ENCODE results near the gene KCNH1. TPM values are rescaled to one million over a fixed set of nuclear protein-coding genes. Genes with fewer than 3 reads are reported as not detected.

Gene KCNH1
- polyA plus RNA-seq, 1 of the 3 experiments (the other 2 are of a cell fraction), result 0.08 TPM

- Histone ChIP-seq H3F3A (replicated peaks; ENCODE audit: insufficient read depth) (no peaks in the 10 kb centered on the region), H3K9ac (no peak overlapping the region)
- CTCF ChIA-PET, result interaction anchor here (8.0 kb wide), 1 partner anchor 407 kb away, joined by 41 read pairs; the partner anchor contains the start of gene KCNH1
These were observed 406.2 kb downstream of the KCNH1 start for GRCh38 chr1:210727709-210728108.

GRCh38 chr1:210726621-210727020, 407.3 kb downstream of the KCNH1 start:
- CTCF ChIA-PET, result interaction anchor here (1.7 to 8.0 kb wide), 4 partner anchors 12 to 408 kb away, joined by 3 to 41 read pairs (median 10); partner anchors contain the start of gene KCNH1

More at GRCh38 chr1:210727709-210728108, 406.2 kb downstream of the KCNH1 start:
- no peak for DNase-seq
- POLR2A ChIA-PET, result no interaction called here
- Histone ChIP-seq H3K79me2 (ENCODE audit: insufficient read depth) (no peaks in the 10 kb centered on the region), H3K4me2 (no peak overlapping the region), H2AFZ (ENCODE audit: low read depth) (no peak overlapping the region), H3K4me3 (ENCODE audit: low read depth in 2 of 2, low read length in 1 of 2) (no peak overlapping the region), H3K27ac (ENCODE audit: low read depth in 2 of 2, low read length in 1 of 2) (no peak overlapping the region), H3K4me1 (ENCODE audit: control insufficient read depth in 1 of 2, insufficient read depth in 2 of 2, low read depth in 1 of 2, low read length in 1 of 2) (peaks cover 0 to 23% of the 10 kb centered on the region in 2 experiments; a peak in 2 of 4 replicates), H3K9me2 (no peaks in the 10 kb centered on the region), H4K20me1 (ENCODE audit: insufficient read depth) (no peaks in the 10 kb centered on the region), H3K9me3 (no peaks in the 10 kb centered on the region), H3K36me3 (replicated peaks in 1 of 2; ENCODE audit: control insufficient read depth in 1 of 2, insufficient read depth in 2 of 2, low read length in 1 of 2) (no peaks in the 10 kb centered on the region), H3K27me3 (ENCODE audit: insufficient read depth) (no peaks in the 10 kb centered on the region)
- TF ChIP-seq ZBTB33 (IDR thresholded peaks at IDR 0.05; ENCODE audit: borderline replicate concordance, low read depth) (no peak), FOXM1 (IDR thresholded peaks at IDR 0.05; ENCODE audit: low read depth) (no peak), RAD21 (IDR thresholded peaks at IDR 0.05; ENCODE audit: low read length) (no peak), FOSL2 (IDR thresholded peaks at IDR 0.05; ENCODE audit: borderline replicate concordance, low read depth) (no peak), NFIC (IDR thresholded peaks at IDR 0.05; ENCODE audit: borderline replicate concordance) (no peak), NRF1 (IDR thresholded peaks at IDR 0.05; ENCODE audit: low read depth, low read length) (no peak), SMC3 (IDR thresholded peaks at IDR 0.05; ENCODE audit: low read depth, low read length) (no peak), USF2 (IDR thresholded peaks at IDR 0.05; ENCODE audit: borderline replicate concordance, low read depth, low read length) (no peak), JUND (IDR thresholded peaks at IDR 0.05) (no peak), TCF12 (IDR thresholded peaks at IDR 0.05) (no peak), ELF1 (IDR thresholded peaks at IDR 0.05) (no peak), TEAD4 (IDR thresholded peaks at IDR 0.05; ENCODE audit: borderline replicate concordance, insufficient read depth) (no peak)
- WGBS (ENCODE audit: low lambda C conversion rate), result 18% methylated on average over 2 of the region's 2 CpGs

More at GRCh38 chr1:210726621-210727020, 407.3 kb downstream of the KCNH1 start:
- Histone ChIP-seq H3K79me2 (ENCODE audit: insufficient read depth) (no peaks in the 10 kb centered on the region), H3K27ac (ENCODE audit: low read depth in 2 of 2, low read length in 1 of 2) (no peak overlapping the region), H2AFZ (ENCODE audit: low read depth) (no peak overlapping the region), H3K9me3 (no peaks in the 10 kb centered on the region), H4K20me1 (ENCODE audit: insufficient read depth) (no peaks in the 10 kb centered on the region), H3K9ac (no peak overlapping the region), H3K27me3 (ENCODE audit: insufficient read depth) (no peaks in the 10 kb centered on the region), H3K9me2 (no peaks in the 10 kb centered on the region), H3K4me3 (ENCODE audit: low read depth in 2 of 2, low read length in 1 of 2) (no peak overlapping the region), H3K36me3 (replicated peaks in 1 of 2; ENCODE audit: control insufficient read depth in 1 of 2, insufficient read depth in 2 of 2, low read length in 1 of 2) (no peaks in the 10 kb centered on the region), H3K4me2 (no peak overlapping the region), H3K4me1 (ENCODE audit: control insufficient read depth in 1 of 2, insufficient read depth in 2 of 2, low read depth in 1 of 2, low read length in 1 of 2) (peaks cover 0 to 31% of the 10 kb centered on the region in 2 experiments; a peak in 2 of 4 replicates), H3F3A (replicated peaks; ENCODE audit: insufficient read depth) (no peaks in the 10 kb centered on the region)
- 42% methylated on average over 2 of the region's 2 CpGs for WGBS (ENCODE audit: low lambda C conversion rate)
- POLR2A ChIA-PET, result no interaction called here
- TF ChIP-seq GABPA (IDR thresholded peaks at IDR 0.05; ENCODE audit: low read depth) (no peak), REST (IDR thresholded peaks at IDR 0.05; ENCODE audit: low read depth, low read length) (peak; percentile 97)
- DNase-seq, result no peak
